Hepatocyte (in vitro differentiated cells): Measurements from ENCODE around the gene GCH1.

Experiments
- EZH2 ChIP-seq: fragments of 200-600 bp; sonication (generic); IDR thresholded peaks from 2 replicates; pipeline ENCODE4 v1.6.1; 2016; ENCODE audit warnings: antibody characterized with exemption, mild to moderate bottlenecking, borderline replicate concordance
- EZH2phosphoT487 ChIP-seq: fragments of 200-600 bp; sonication (generic); IDR thresholded peaks from one replicate; pipeline ENCODE4 v1.6.1; 2018; ENCODE audit warnings: antibody characterized with exemption, mild to moderate bottlenecking, low read depth, moderate library complexity; ENCODE audit not compliant: unreplicated experiment, severe bottlenecking
- TF ChIP-seq, protein P1 (sequence below): fragments of 200-600 bp; sonication (generic); IDR thresholded peaks from 2 replicates; pipeline ENCODE4 v1.5.1; 2016; ENCODE audit warnings: antibody characterized with exemption, mild to moderate bottlenecking; ENCODE audit not compliant: poor library complexity

DNA sequence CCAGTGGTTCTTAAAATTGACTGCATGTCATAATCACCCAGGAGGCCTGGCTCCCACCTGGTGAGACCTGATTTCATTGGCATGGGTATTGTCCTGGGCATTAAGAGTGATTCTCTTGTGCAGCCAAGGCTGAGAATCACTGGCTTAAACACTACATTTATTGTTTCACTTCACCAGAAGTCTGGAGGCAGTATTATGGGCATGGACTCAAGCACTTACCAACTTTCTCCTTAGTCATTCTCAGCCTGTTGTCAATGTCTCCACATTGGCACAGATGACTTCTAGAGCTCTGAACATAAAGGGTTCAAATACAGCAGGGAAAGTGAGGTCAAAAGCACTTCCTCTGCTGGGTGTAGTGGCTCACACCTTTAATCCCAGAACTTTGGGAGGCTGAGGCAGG, 25.6 kb upstream of the GCH1 start:
- TF ChIP-seq, protein P1, sequence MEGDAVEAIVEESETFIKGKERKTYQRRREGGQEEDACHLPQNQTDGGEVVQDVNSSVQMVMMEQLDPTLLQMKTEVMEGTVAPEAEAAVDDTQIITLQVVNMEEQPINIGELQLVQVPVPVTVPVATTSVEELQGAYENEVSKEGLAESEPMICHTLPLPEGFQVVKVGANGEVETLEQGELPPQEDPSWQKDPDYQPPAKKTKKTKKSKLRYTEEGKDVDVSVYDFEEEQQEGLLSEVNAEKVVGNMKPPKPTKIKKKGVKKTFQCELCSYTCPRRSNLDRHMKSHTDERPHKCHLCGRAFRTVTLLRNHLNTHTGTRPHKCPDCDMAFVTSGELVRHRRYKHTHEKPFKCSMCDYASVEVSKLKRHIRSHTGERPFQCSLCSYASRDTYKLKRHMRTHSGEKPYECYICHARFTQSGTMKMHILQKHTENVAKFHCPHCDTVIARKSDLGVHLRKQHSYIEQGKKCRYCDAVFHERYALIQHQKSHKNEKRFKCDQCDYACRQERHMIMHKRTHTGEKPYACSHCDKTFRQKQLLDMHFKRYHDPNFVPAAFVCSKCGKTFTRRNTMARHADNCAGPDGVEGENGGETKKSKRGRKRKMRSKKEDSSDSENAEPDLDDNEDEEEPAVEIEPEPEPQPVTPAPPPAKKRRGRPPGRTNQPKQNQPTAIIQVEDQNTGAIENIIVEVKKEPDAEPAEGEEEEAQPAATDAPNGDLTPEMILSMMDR, result no peak
- TF ChIP-seq EZH2 (no peak), EZH2phosphoT487 (no peak)
